Upper lobe of left lung (tissue), 4 donors: ENCODE data around the gene PCSK5.

Experiments used
- CTCF ChIP-seq, 6 experiments: fragments of 450-650 bp in 4 of 6; fragments of 200-600 bp in 2 of 6; sonication (generic) in 2 of 6; IDR thresholded peaks; one replicate each; pipeline ENCODE4 v1.5.1; 2016 to 2019; ENCODE audit warnings: antibody characterized with exemption in 6 of 6
- POLR2A ChIP-seq, 4 donors: fragments of 450-650 bp; IDR thresholded peaks; one replicate each; pipeline ENCODE4 v1.5.1; 2016 to 2017; ENCODE audit warnings: antibody characterized with exemption in 4 of 4, mild to moderate bottlenecking in 2 of 4
- POLR2AphosphoS5 ChIP-seq, 2 donors: sonication (generic); formaldehyde crosslinking; IDR thresholded peaks; one replicate each; pipeline ENCODE4 v1.5.1; 2017; ENCODE audit warnings: antibody characterized with exemption in 2 of 2

GRCh38 chr9:75992482-75993206 is 102.2 kb downstream of the PCSK5 start:
- TF ChIP-seq CTCF (IDR thresholded peaks at IDR 0.05): no peak
- TF ChIP-seq POLR2A (IDR thresholded peaks at IDR 0.05): no peak
- no peak for TF ChIP-seq POLR2AphosphoS5 (IDR thresholded peaks at IDR 0.05)
